Measurements from ENCODE around the gene ZCRB1. TPM values are rescaled to one million over a fixed set of nuclear protein-coding genes. Genes with fewer than 3 reads are reported as not detected.

The ZCRB1 gene
- total RNA-seq, 2 donors from 2014 or later: 32.2 to 80.8 TPM

DNA sequence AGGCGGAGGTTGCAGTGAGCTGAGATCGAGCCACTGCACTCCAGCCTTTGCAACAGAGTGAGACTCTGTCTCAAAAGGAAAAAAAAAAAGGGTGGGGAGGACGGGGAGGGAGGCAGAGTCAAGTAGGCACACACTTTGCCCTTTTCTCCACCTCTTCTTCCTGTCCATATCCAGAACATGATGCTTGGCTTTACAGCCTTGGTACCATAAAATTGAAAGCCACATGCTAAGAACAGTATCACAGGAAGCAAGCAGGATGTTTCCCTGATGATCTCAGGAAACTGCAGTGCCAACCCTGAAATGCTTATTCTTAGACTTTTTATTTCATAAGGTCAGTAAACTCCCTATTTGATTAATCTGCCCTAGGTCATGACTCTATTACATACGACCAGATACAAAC lies 55.3 kb downstream of the ZCRB1 start:
- DNase-seq: no peak
- Histone ChIP-seq H3K27me3 (no peaks in the 10 kb centered on the region), H3K9me3 (no peaks in the 10 kb centered on the region), H3K4me1 (no peaks in the 10 kb centered on the region), H3K36me3 (replicated peaks in 1 of 2; ENCODE audit: insufficient read depth in 1 of 2, low read depth in 2 of 2) (no peaks in the 10 kb centered on the region), H3K4me3 (no peak overlapping the region), H3K27ac (no peak overlapping the region)
- TF ChIP-seq, protein P1, sequence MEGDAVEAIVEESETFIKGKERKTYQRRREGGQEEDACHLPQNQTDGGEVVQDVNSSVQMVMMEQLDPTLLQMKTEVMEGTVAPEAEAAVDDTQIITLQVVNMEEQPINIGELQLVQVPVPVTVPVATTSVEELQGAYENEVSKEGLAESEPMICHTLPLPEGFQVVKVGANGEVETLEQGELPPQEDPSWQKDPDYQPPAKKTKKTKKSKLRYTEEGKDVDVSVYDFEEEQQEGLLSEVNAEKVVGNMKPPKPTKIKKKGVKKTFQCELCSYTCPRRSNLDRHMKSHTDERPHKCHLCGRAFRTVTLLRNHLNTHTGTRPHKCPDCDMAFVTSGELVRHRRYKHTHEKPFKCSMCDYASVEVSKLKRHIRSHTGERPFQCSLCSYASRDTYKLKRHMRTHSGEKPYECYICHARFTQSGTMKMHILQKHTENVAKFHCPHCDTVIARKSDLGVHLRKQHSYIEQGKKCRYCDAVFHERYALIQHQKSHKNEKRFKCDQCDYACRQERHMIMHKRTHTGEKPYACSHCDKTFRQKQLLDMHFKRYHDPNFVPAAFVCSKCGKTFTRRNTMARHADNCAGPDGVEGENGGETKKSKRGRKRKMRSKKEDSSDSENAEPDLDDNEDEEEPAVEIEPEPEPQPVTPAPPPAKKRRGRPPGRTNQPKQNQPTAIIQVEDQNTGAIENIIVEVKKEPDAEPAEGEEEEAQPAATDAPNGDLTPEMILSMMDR (IDR thresholded peaks at IDR 0.05): no peak
- no peak for TF ChIP-seq POLR2A (IDR thresholded peaks at IDR 0.05)
- intact Hi-C loops (cut with DNase I): no loop called here
- ATAC-seq: no peak
- 71 to 76% methylated on average over 4 of the region's 4 CpGs for WGBS, 2 donors

DNA sequence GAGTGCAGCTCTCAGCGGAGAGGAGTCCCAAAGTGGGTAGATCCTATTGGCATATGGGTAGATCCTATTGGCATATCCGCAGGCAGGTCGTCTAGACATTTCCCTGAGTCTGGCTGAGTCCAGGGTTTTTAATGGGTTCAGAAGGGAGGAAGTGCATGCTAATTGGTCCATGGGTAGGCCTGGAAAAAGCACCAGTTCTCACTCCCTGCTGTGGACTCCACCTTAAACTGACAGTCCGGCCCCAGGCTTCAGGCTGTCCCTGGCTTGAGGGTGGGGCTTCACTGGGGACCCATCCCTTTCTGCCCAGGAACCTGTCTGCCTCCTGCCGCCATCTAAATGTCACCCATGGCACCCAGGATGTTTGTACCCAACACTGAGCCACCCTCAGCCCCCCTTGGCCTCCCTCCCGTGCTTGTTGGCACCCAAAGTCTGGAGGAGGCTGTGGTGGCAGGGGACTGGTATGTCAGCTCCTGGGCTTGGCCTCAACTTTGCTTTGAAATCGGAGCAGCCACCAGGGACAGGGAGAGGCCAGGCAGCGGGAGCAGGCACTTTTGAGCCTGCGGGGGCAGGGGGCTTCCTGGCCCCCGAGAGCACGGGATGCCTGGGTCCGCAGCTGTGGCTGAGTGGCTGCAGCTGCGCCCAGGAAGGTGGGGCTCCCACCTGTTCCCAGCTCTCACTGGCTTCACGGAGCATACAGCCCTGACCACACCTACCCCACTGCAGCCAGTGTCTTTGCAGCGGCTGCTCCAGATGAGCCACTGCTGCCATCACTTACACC lies 58.3 kb downstream of the ZCRB1 start:
- Histone ChIP-seq H3K27me3 (no peaks in the 10 kb centered on the region), H3K4me1 (no peaks in the 10 kb centered on the region), H3K36me3 (replicated peaks in 1 of 2; ENCODE audit: insufficient read depth in 1 of 2, low read depth in 2 of 2) (no peaks in the 10 kb centered on the region), H3K27ac (no peak overlapping the region), H3K4me3 (no peak overlapping the region), H3K9me3 (no peaks in the 10 kb centered on the region)
- TF ChIP-seq POLR2A (IDR thresholded peaks at IDR 0.05): no peak
- TF ChIP-seq, protein P1 (IDR thresholded peaks at IDR 0.05): no peak
- no peak for DNase-seq
- ATAC-seq: no peak
- WGBS, 2 donors: 88 to 91% methylated on average over 8 to 15 of the region's 15 CpGs
- intact Hi-C loops (cut with DNase I): no loop called here

DNA sequence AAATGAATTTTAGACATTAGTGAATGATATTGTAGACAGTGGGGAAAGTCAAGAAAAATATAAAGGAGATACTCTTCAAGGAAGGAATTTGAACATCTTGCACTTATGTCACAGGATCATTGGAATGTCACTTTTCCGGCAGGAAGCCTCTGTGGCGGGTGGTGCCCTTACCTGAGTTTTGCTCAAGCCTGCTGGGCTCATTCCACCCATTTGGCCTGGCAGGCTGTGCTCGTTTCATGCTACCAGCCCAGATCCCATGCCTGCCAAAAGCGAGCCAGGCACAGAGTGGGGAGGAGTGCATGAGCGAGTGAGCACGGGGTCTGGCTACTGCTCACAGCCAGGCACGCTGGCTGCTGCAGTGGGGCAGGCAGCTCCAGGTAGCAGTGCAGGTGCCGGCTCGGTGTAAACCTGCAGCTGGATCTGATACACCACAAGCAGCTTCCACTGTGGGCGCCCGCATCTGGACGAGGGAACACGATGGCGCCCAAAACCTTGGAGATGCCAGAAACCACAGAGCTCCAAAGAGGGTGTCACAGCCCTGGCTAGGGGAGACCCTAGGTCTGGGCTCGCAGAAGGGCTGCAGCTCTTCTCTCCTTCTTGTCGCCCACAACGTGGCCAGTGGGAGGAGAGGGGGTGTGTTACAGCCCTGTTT lies 59.2 kb downstream of the ZCRB1 start:
- TF ChIP-seq, protein P1 (IDR thresholded peaks at IDR 0.05): no peak
- no peak for TF ChIP-seq POLR2A (IDR thresholded peaks at IDR 0.05)
- no peaks in the 10 kb centered on the region for H3K27me3 ChIP-seq
- H3K27ac ChIP-seq: no peak overlapping the region
- ATAC-seq: no peak
- no peaks in the 10 kb centered on the region for H3K9me3 ChIP-seq
- no peak for DNase-seq
- no peaks in the 10 kb centered on the region for H3K36me3 ChIP-seq (replicated peaks in 1 of 2; ENCODE audit: insufficient read depth in 1 of 2, low read depth in 2 of 2)
- no peak overlapping the region for H3K4me3 ChIP-seq
- no peaks in the 10 kb centered on the region for H3K4me1 ChIP-seq
- intact Hi-C loops (cut with DNase I): no loop called here
- WGBS, 2 donors: 81 to 93% methylated on average over 15 to 16 of the region's 17 CpGs

DNA sequence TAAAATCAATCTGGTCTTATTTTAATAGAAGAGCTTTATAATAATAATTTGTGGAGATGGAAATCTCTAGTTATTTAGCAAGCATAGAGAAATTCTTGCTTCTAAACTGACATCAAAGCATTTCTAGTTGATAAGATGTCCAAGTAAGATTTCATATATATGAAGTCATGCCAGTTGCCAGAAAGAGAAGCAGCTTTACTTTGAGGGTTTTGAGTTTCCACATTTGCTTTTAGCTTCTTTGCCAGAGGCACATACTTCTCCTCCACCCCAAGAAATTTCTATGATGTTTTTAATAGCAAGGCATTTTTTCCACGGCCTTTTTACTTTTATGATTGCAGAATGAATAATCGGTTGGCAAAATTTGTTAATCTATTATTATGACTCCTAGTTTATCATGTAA lies 63.6 kb downstream of the ZCRB1 start:
- intact Hi-C loops (cut with DNase I): no loop called here
- Histone ChIP-seq H3K36me3 (replicated peaks in 1 of 2; ENCODE audit: insufficient read depth in 1 of 2, low read depth in 2 of 2) (no peaks in the 10 kb centered on the region), H3K9me3 (no peaks in the 10 kb centered on the region), H3K4me3 (no peak overlapping the region), H3K27me3 (no peaks in the 10 kb centered on the region), H3K4me1 (no peaks in the 10 kb centered on the region), H3K27ac (no peak overlapping the region)
- ATAC-seq (no peak), DNase-seq (no peak)
- TF ChIP-seq POLR2A (IDR thresholded peaks at IDR 0.05): no peak
- TF ChIP-seq, protein P1 (IDR thresholded peaks at IDR 0.05): no peak
- WGBS, 2 donors: 86 to 90% methylated on average over 2 of the region's 2 CpGs

Small RNA genes lying within 50 kb of the gene (microRNA-seq; reads per million reads assigned to microRNA genes)
- 0 reads per million in 2 donors for gene MIR7851 (ENCODE audit: borderline number of aligned reads in 2 of 2, borderline replicate concordance in 2 of 2)

Small RNA genes lying within 50 kb of the gene (small RNA-seq; reads per million reads assigned to genes)
- gene MIR7851 (not detected), gene RF00090 (not detected)

Other genes with a start within 250 kb of the ZCRB1 start
- 1 to 10 TPM; 5.6 to 9.6 TPM for gene GXYLT1, start 181.2 kb downstream of the ZCRB1 start, total RNA-seq
- gene YAF2, start 87.8 kb downstream of the ZCRB1 start, total RNA-seq: 10 to 100 TPM; 17.6 to 27.0 TPM
- gene PPHLN1, start 73 bp upstream of the ZCRB1 start, total RNA-seq: 10 to 100 TPM; 20.8 to 30.1 TPM